ENCODE data around the gene PFN1.

GRCh38 chr17:4960279-4960922 is 12.1 kb upstream of the PFN1 start:
- no peak for TF ChIP-seq POLR2A (IDR thresholded peaks at IDR 0.05)
- TF ChIP-seq CTCF (IDR thresholded peaks at IDR 0.05), result no peak
